Measurements from ENCODE around the gene ACAA1.
A peak's percentile ranks its signal among the peaks of the same experiment; 100 is the strongest.

ACAA1 gene

DNA sequence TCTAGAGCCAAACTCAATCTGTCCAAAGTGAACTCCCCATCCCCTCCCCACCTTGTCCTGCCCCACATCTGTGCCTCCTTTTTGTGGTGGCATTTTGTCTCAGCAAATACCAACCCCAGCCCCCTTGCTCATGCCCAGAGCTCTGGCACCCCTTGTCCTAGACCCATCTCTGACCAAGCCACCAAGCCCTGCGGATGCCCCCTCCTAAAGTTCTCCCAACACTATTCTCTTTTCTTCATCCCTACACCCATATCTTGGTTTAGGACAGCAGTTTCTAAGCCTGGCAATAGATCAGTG, 17.7 kb downstream of the ACAA1 start:
- DNase-seq (ENCODE audit: low spot score), result no peak

DNA sequence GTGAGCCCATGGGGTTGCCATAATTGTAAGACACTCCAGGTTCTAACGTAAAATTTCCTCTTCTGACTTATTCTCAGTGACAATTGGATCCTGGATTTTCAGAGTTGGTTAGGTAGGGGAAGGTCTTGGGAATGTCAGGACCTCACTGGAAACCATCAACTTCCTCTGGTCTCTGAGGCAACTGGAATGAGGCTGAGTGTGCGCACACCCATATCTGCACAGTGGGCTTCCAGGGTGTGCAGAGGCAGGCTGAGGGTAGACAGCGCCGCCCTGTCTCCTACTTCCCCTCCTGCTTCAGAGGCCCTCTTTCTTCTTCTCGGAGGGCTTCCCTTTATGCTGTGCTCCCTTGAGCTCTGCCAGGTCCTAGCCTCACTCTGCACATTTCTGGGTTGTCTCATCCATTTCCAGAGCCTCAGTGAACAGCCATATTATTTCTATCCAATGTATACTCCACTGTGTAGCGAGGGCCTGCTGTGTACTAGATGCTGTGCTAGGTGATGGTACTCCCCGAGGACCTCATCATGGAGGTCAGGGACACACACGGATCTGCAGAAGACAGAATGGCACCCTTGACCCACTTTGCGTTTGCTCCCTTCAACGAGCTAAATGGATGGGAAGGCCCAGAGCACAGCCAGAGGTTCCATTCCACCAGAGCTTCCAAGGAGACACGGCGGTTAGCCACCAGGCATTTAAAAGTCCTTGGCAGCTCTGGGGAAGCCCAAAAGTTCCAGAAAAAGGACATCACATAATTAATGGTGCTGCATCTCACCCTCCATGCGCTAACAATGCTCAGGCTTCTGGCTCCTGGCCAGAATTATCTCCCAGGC, 18.3 kb downstream of the ACAA1 start:
- no peak for DNase-seq (ENCODE audit: low spot score)

DNA sequence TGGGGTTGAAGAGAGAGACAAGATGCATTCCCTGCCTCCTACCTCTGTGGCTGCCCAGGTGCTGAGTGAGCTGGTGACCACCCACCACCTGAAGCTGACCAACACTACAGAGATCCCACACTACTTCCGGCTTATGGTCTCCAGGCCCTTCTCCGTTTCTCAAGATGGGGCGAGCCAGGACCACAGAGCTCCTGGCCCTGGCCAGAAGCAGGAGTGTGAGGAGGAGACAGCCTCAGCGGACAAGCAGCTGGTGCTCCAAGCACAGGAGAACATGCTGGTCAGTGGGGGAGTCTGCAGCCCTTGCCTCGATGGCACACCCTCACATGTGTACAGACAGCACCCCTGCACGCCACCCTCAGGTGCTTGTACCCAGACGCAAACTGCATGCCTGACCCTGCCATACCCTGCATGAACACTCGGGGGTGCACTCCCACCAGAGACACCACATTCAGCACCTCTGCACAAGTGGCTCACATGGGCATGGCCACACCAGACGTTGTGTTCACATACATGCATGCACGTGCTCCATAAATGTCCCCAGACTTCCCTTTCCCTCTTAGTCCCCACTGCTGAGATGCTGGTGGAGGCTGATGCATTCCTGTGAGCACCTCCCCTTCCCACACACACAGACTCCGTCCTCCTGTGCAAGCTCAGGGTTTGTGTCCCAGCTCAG, 19.0 kb downstream of the ACAA1 start:
- DNase-seq (ENCODE audit: low spot score), result peak; percentile 66

DNA sequence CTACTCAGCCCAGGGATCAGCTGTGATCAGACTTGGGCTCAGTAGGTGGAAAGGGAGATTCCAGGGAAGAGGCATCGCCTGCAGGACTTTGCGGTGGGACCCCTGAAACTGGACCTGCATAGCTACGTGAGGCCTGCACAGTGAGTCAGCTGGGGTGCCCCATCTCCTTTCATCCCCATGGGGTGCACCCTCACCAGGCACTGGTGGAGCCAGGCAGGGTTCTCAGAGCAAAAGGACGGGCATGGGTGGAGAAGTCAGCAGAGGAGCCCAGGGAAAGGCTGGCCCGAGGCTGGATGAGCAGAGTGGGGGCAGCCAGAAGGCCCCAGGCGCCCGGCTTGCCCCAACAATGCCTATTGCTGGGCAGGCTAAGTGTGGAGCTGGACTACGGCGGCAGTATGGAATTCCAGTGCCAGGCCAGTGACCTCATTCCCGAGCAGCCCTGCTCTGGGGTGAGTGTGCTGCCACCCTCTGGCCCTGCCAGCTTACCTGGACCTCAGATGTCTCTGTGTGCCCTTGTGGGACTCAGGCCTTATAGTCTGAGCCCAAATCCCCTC, 19.7 kb downstream of the ACAA1 start:
- DNase-seq (ENCODE audit: low spot score), result no peak

DNA sequence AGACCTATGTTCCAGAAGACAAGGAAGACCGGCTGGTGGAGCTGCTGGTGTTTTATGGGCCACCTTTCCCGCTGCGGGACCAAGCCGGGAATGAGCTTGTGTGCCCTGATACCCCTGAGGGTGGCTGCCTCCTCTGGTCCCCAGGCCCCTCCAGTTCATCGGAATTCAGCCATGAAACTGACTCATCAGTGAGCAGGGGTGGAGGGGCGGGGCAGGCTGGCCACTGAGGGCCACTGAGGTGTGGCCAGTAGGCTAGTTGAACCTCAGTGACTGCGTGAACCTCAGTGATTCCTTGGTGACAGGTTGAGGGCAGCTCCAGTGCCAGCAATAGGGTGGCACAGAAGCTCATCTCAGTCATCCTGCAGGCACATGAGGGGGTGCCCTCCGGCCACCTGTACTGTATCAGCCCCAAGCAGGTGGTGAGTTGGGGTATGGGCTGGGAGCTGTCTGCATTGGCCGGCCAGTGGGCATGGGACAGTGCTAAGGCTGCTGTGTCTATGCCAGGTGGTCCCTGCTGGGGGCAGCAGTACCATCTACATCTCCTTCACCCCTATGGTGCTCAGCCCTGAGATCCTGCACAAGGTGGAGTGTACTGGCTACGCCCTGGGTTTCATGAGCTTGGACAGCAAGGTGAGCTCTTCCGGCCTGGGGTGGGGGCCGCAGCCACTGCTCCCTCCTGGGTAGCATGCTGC, 20.3 kb downstream of the ACAA1 start:
- no peak for DNase-seq (ENCODE audit: low spot score)

DNA sequence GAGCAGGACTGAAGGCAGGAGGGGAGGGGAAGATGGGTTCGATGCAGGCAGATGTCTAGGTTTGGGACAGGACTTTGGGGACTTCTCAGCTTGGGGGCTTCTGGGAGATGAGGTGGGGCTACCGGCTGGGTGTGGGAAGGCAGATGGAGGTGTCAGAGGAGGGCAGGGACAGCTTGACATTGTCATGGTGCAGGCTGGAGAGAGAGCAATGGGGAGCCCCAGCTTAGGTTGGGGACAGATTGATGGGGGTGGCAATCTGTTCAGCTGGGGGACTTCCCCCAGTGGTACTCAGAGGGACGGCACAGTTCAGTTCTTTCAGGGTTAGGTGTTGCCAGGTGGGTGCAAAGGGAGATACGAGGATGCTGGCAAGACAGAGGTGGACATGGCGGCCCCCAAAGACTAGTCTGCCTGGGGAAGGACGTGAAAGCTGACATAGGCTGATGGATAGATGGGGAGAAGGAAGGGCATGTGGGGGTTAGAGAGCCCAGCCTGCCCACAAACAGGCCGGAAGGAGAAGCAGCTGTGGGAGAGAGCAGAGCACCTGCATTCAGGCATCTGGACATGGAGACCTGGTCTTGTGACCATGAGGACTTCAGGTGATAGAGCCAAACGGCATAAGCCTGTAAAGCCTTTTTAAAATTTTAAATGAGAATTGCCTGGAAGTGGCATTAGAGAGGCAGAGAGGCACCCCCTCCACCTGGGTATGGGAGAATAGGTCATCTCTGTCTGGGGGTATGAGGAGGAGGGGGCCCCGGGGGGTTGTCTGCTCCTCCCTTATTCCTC, 21.1 kb downstream of the ACAA1 start:
- DNase-seq (ENCODE audit: low spot score), result no peak

DNA sequence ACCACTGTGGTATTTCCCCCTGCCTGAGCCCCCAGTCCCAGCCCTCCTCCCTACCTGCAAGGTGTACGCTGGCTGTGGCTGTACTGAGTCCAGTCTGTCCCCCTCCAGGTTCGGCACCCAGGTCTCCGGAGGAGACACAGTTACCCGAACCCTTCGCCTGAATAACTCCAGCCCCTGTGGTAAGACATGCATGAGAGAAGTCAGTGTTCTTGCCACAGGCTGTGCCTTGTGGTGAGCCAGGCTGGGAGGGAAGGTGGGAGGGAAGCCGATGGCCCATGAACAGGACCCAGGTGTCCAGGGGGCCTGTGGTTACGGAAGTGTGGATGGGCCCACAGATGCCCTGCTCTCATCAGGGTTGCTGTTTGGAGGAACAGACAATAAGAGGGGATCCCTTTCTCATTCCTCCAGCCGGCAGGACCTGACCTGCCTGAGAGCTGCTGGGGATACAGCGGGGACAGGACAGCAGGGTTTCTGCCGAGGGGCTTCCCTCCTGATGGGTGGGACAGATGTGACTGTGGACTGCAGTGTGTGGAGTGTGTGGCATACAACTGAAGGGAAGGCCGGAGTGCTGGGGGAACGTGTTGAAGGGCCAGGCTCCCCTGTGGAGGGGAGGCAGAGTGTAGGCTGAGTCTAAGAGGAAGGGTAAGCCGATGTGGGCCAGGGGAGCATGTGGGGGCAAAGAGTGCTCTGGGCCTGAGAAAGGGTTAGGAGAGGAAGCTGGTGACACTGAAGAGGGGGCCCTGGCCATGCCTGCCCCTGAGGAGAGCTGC, 21.9 kb downstream of the ACAA1 start:
- no peak for DNase-seq (ENCODE audit: low spot score)

DNA sequence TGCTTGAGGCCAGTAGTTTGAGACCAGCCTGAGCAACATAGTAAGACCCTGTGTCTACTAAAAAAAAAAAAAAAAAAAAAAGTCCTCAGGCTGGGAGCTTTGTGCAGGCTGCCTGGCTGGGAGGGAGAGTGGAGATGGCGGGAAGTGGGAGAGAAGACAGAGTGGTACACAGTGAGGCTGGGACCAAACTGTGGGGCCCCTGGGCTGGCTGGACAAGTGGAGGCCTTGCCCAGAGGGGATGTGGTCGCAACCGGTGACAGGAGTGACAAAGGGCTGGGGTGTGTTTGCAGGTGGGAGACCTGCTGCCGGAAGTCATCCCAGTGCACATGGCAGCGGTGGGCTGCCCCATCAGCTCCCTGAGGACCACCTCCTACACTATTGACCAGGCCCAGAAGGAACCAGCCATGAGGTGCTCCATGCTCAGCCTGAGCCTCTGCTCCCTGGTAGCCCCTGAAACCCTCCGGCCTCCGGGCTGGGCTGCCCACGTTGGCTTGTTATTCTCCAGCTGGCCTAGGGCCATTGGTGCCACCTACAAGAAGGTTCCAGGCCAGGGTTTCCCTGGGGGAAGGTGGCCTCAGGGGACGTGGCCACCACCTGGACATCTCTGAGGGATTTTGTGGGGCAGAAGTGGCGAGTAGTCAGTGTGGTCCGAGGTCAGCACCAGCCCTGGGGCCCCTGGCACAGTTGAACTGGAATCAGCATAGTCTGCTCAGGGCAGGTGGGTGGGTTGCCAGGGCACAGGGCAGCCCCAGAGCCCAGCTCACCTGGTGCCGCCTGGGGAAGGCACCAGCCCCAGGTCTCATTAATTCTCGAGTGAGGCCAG, 22.7 kb downstream of the ACAA1 start:
- DNase-seq (ENCODE audit: low spot score), result no peak

DNA sequence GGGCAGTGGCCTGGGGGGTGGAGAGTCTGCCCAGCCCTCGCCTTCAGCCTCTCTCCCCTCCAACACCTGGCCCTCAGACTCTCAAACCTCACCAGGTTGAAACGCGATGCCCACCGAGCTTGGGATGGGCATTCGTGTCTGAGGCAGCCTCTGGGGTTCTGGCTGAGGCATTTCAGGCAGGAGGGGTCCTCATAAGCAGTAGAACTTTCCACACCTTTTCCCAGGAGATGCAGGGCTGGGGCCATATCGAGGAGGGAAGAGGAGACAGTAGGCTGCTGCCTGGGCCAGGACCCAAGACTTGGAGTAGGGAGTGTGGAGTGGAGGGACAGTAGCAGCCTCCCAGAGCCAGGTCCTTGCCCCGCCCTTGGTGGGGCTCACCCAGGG, 24.6 kb downstream of the ACAA1 start:
- DNase-seq (ENCODE audit: low spot score), result no peak

DNA sequence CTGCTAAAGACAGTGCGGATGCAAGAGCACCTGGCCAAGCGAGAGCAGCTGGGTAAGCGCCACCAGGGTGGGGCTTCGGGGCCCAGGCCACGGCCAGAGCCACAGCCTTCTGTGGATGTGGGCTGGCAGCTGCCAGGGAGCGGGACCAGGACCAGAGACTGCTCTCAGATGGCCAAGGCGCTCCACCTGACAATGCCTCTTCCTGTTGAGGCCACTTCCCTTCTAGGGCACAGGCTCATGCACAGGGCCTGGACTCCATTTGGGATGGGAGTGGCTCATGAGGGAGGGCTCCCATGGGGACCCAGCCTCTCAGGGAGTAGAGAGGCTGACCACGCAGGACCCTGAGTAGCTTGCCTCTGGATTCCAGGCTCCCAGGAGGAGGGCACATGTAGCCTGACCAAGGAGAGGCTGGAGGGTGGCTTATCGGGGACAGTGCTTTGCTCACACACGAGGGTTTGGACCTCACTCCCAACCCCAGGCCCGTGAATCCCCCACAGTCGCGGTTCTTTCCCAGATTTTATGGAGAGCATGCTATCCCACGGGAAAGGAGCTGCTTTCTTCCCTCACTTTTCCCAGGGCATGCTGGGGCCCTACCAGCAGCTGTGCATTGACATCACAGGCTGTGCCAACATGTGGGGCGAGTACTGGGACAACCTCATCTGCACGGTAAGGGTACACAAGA, 25.1 kb downstream of the ACAA1 start:
- no peak for DNase-seq (ENCODE audit: low spot score)

DNA sequence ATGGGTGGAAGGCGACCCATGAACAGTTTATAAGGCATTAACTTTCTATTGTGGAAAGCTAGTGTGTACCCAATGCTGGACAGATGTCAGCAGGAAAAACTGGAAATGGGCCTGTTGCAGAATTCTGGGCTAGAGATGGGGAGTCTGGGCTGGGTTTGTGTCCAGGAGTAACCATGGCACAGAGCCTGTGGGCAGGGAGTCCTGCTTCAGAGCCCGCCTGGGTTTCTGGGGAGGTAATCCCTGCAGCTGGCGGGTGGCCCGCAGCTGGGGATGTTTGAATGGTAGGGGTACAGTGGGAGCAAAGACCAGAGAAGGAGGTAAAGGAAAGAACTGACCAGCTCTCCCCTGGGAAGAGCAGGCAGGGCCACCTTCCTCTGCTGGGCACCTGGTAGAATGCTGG, 25.7 kb downstream of the ACAA1 start:
- DNase-seq (ENCODE audit: low spot score), result no peak

DNA sequence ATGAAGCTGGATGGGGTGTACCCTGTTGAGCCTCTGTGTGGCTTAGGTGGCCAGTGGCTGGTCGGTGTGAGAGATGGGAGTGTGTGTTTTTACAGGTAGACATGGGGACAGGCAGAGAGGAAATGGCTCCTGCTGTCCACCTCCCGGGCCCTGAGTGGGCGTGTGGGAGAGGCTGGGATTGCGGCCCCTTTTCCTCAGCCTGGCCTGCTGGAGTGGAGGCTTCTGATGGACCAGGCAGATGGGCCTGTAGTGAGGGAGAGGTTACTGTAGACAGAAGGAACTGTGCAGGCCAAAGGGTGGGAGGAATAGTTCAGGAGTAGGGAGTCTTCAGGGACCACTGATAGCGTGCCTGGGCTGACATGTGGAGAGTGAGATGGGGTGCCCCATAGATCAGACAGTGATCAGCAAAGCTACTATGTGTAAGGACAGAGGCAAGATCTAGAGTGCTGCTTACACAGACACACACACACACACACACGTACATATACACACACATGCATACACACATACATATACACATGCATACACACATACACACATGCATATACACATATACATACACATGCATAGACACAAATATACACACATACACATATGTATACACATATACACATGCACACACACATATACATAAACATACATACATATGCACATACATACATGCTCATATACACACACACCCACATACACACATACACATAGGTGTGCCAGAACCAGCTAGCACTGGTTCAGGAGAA, 26.4 kb downstream of the ACAA1 start:
- no peak for DNase-seq (ENCODE audit: low spot score)

DNA sequence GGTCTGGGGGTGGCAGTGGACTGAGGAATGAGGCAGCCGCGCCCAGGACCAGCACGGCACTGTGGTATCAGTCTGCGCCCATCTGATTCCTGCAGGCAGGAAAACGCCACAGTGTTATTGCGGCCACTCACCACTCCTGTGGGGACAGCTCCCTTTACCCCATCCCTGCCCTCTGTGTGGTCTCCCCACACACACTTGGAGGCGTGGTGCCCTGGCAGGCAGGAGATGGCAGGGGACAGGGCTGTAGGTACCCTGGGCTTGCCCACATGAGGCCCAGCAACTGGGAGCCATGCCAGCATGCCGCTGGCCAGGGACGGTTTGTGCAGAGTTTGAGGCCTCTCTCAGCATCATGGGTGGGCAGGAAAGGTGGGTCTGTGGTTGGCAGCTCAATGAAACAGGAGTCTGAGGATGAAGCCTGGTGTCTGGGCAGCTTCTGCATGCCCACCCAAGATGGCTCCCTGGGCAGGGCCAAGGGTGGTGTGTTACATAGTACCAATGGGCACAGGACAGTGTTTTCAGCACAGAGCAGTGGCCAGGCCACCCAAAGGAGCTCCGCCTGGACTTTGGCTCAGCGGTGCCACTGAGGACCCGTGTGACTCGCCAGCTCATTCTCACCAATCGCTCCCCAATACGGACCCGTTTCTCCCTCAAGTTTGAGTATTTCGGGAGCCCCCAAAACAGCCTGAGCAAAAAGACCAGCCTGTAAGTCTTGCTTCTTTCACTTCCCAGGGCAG, 27.2 kb downstream of the ACAA1 start:
- DNase-seq (ENCODE audit: low spot score), result no peak

DNA sequence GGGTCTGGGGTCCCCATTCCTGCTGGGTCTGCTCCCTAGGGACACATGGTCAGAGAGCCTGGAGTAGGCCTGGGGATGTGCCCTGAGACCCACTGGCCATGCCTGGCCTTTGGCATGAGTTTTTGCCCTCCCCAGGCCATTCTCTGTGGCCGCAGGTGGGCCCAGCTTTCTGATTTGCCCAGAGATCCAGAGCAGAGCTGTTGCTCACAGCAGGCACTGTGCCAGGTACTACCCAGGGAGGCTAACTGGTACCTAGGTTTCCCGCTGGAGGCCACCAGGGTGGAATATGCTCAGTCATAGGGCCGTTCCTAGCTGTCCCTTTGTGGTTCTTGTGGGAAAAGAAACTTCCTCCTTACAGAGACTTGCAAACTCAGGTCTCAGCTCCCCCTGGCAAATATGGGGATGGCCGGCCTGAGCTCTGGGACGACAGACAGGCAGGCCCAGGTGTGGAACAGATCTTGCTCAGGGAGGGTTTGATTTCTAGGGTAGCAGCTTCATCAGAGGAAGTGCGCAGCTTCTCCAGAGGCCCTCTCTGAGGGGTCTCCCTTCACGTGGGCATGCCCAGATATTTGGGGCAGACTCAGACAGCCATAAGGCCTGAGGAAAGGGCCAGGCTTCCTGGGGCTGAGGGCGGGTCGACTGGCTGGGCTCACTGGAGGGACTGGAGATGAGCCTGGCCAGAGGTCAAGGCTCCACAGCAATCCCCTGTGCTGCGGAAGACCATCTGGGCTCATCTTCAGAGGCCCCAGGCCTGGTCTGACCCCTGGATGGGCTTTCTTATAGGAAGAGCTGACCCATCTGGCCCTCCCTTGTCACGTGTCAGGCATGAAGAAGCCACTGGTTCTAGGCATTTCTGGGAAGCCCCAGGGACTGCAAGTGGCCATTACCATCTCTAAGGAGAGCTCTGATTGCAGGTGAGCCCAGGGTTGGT, 28.0 kb downstream of the ACAA1 start:
- no peak for DNase-seq (ENCODE audit: low spot score)

DNA sequence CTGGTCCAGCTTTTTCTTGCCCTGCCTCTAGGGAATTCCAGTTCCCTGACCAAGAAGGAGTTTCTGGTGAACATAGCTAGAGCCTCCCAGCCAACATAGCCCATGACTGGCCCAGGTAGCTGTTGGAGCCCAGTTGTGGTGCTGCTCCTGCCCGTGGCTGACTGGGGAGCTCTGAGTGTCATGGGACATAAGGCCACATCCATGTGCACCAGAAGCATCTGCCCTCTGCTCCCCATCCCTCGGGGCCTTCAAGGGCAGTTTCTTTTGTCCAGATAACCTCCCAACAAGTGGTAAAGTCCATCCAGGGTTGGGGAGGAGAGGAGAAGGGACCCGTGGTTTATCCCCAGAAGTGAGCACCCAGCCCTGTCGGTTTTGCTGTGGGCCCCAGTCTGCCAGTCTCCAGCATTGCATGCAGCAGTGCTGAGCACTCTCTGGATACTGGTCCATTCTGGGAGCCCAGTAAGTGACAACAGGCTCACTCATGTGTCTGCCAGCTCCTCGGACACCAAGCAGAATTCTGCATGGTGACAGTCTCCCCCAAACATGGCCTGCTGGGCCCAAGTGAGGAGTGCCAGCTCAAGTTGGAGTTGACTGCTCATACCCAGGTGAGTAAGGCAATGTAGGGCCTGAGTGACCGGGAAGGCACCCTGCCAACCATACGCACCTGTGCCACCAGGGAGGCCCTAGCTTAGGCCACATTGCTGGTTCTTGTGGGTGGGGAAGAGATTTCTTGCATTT, 28.8 kb downstream of the ACAA1 start:
- DNase-seq (ENCODE audit: low spot score), result no peak

DNA sequence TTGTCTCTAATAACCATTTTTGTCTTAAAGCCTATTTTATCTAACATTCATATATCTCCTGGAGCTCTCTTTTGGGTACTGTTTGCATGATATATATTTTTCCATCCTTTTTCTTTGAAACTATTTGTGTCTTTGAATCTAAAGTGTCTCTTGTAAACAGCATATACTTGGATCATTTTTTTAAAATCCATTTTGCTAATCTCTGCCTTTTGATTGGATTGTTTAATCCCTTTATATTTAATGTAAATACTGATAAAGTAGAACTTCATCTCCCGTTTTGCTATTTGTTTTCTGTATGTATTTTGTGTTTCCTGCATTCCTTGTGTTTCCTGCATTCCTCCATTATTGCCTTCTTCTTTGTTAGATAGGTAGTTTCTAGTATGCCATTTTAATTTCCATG, 31.4 kb downstream of the ACAA1 start:
- no peak for DNase-seq (ENCODE audit: low spot score)

DNA sequence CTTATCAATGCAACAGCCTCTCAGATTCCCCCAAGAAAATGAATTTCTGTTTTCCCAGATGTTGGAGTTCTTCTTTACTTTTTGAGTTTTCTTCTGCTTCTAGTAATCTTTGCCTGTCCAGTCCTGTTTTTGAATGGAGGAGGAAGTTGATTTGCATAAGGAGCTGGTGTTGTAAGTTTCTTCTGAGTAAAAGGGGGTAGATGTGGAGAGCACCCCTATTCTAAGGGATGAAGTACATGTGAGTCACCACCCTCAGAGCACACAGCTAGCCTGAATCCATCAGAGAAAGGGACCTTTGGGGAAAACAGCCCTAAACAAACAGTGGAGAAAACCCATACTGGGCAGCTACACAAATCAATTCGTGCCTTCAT, 34.5 kb downstream of the ACAA1 start:
- DNase-seq (ENCODE audit: low spot score), result no peak

Data from hematopoietic multipotent progenitor cell treated with erythropoietin and hydrocortisone succinate and interleukin-3 and kit ligand, for 15 days (in vitro differentiated cells).